ACC112 (cell line): ENCODE results near the gene C17orf107.
"Not testable (repeated sequence)": the region's sequence is repeated elsewhere in the genome, so short reads cannot be mapped to it uniquely, and the experiment has no call there.

ENCODE experiments used
- H2AFZ ChIP-seq: fragments of 200-600 bp; sonication (generic); one replicate; pipeline ENCODE4 v1.6.0; 2017; ENCODE audit warnings: antibody characterized with exemption, low read length; ENCODE audit not compliant: unreplicated experiment
- H3K27ac ChIP-seq: fragments of 200-600 bp; sonication (generic); 2 replicates; pipeline ENCODE4 v1.5.1; 2014; ENCODE audit warnings: low read depth, mild to moderate bottlenecking, antibody characterized with exemption, low read length, moderate library complexity
- H3K27me3 ChIP-seq: fragments of 200-600 bp; sonication (generic); 2 replicates; pipeline ENCODE4 v1.6.1; 2014; ENCODE audit warnings: mild to moderate bottlenecking, antibody characterized with exemption, low read length, moderate library complexity, mixed read lengths; ENCODE audit not compliant: insufficient read depth
- H3K36me3 ChIP-seq: fragments of 200-600 bp; sonication (generic); 2 replicates; pipeline ENCODE4 v1.6.1; 2016; ENCODE audit warnings: mild to moderate bottlenecking, antibody characterized with exemption, low read length, moderate library complexity, mixed read lengths; ENCODE audit not compliant: insufficient read depth
- H3K4me1 ChIP-seq: fragments of 200-600 bp; sonication (generic); one replicate; pipeline ENCODE4 v1.6.1; 2016; ENCODE audit warnings: low read length, mixed read lengths; ENCODE audit not compliant: insufficient read depth, unreplicated experiment, control insufficient read depth
- H3K4me3 ChIP-seq: fragments of 200-600 bp; sonication (generic); 2 replicates; pipeline ENCODE4 v1.5.1; 2014; ENCODE audit warnings: mild to moderate bottlenecking, low read depth, low read length
- H3K79me2 ChIP-seq: fragments of 200-600 bp; sonication (generic); one replicate; pipeline ENCODE4 v1.6.0; 2016; ENCODE audit warnings: low read length; ENCODE audit not compliant: control insufficient read depth, unreplicated experiment, insufficient read depth

Gene C17orf107

GRCh38 chr17:4899341-4900230, at the start of gene C17orf107:
Gene C17orf107 (plus strand): TSS chr17:4899536. CDS start chr17:4899763, 227 bp downstream.
- Histone ChIP-seq H2AFZ (no peak within 1 kb of the TSS), H3K79me2 (no peaks in the 10 kb centered on the region), H3K36me3 (peaks cover 5% of the 10 kb centered on the region; the same call in 1 of the 2 replicates), H3K4me1 (no peaks in the 10 kb centered on the region), H3K27ac (no peak within 1 kb of the TSS), H3K27me3 (no peaks in the 10 kb centered on the region), H3K4me3 (peak within 1 kb of the TSS; percentile 70)

GRCh38 chr17:4850246-4850645, 49.1 kb upstream of the C17orf107 start:
- Histone ChIP-seq H3K36me3 (no peaks in the 10 kb centered on the region), H3K27ac (no peak overlapping the region), H3K4me1 (peaks cover 12% of the 10 kb centered on the region), H3K79me2 (peaks cover 38% of the 10 kb centered on the region), H3K27me3 (no peaks in the 10 kb centered on the region), H2AFZ (no peak overlapping the region), H3K4me3 (no peak overlapping the region)

- Histone ChIP-seq H3K27me3 (no peaks in the 10 kb centered on the region), H3K4me1 (peaks cover 12% of the 10 kb centered on the region), H2AFZ (no peak overlapping the region), H3K27ac (no peak overlapping the region), H3K79me2 (peaks cover 34% of the 10 kb centered on the region), H3K36me3 (no peaks in the 10 kb centered on the region), H3K4me3 (no peak overlapping the region)
These were observed 48.3 kb upstream of the C17orf107 start for GRCh38 chr17:4851084-4851483.

GRCh38 chr17:4852567-4853207, 46.6 kb upstream of the C17orf107 start:
- Histone ChIP-seq H3K27me3 (no peaks in the 10 kb centered on the region), H3K27ac (no peak overlapping the region), H2AFZ (no peak overlapping the region), H3K4me3 (no peak overlapping the region), H3K79me2 (peaks cover 24% of the 10 kb centered on the region), H3K36me3 (no peaks in the 10 kb centered on the region), H3K4me1 (peaks cover 14% of the 10 kb centered on the region)

- Histone ChIP-seq H3K27ac (no peak overlapping the region), H3K4me3 (no peak overlapping the region), H2AFZ (no peak overlapping the region), H3K36me3 (no peaks in the 10 kb centered on the region), H3K79me2 (peaks cover 24% of the 10 kb centered on the region), H3K4me1 (peaks cover 19% of the 10 kb centered on the region), H3K27me3 (no peaks in the 10 kb centered on the region)
These were observed 46.1 kb upstream of the C17orf107 start for GRCh38 chr17:4853208-4853671.

- H3K27me3 ChIP-seq = no peaks in the 10 kb centered on the region
- H3K79me2 ChIP-seq = peaks cover 18% of the 10 kb centered on the region
- no peak overlapping the region for H3K4me3 ChIP-seq
- peaks cover 26% of the 10 kb centered on the region for H3K4me1 ChIP-seq
- H2AFZ ChIP-seq = no peak overlapping the region
- H3K27ac ChIP-seq = no peak overlapping the region
- no peaks in the 10 kb centered on the region for H3K36me3 ChIP-seq
These were observed 45.1 kb upstream of the C17orf107 start for GRCh38 chr17:4854111-4854681.

GRCh38 chr17:4856271-4856936, 42.9 kb upstream of the C17orf107 start:
- no peak overlapping the region for H2AFZ ChIP-seq
- H3K4me3 ChIP-seq = no peak overlapping the region
- peaks cover 20% of the 10 kb centered on the region for H3K4me1 ChIP-seq
- H3K27me3 ChIP-seq = no peaks in the 10 kb centered on the region
- no peak overlapping the region for H3K27ac ChIP-seq
- peaks cover 4% of the 10 kb centered on the region; the same call in 1 of the 2 replicates for H3K36me3 ChIP-seq
- H3K79me2 ChIP-seq = peaks cover 12% of the 10 kb centered on the region

- H3K79me2 ChIP-seq = peaks cover 12% of the 10 kb centered on the region
- H2AFZ ChIP-seq = no peak overlapping the region
- H3K4me3 ChIP-seq = no peak overlapping the region
- no peaks in the 10 kb centered on the region for H3K27me3 ChIP-seq
- H3K4me1 ChIP-seq = peaks cover 19% of the 10 kb centered on the region
- peaks cover 4% of the 10 kb centered on the region; the same call in 1 of the 2 replicates for H3K36me3 ChIP-seq
- H3K27ac ChIP-seq = no peak overlapping the region
These were observed 42.4 kb upstream of the C17orf107 start for GRCh38 chr17:4856937-4857314.

- H3K4me3 ChIP-seq, H3K27ac ChIP-seq, H3K27me3 ChIP-seq, H3K79me2 ChIP-seq, H3K36me3 ChIP-seq, H2AFZ ChIP-seq: not testable (repeated sequence)
- peaks cover 14% of the 10 kb centered on the region for H3K4me1 ChIP-seq
These were observed 42.0 kb upstream of the C17orf107 start for GRCh38 chr17:4857347-4857746.
